GM12891 (cell line): ENCODE data around the gene IRAK3.

ENCODE experiments used
- DNase-seq: peaks from one replicate; pipeline ENCODE4 v3.0.0; 2011; ENCODE audit warnings: low spot score; ENCODE audit not compliant: insufficient read length
- FAIRE-seq: peaks from 2 replicates; lab custom pipeline; 2011; peaks lifted over from hg19 to GRCh38; lab: Jason Lieb, UNC
- PAX5 ChIP-seq: IDR thresholded peaks from 2 replicates; pipeline ENCODE4 v1.6.1; 2011; ENCODE audit warnings: low read length, moderate library complexity, mild to moderate bottlenecking; ENCODE audit not compliant: insufficient read depth, severe bottlenecking
- POLR2A ChIP-seq: IDR thresholded peaks from 2 replicates; pipeline ENCODE4 v1.6.1; 2011; ENCODE audit warnings: low read depth, low read length, control low read depth
- POLR2AphosphoS5 ChIP-seq: IDR thresholded peaks from 2 replicates; pipeline ENCODE4 v1.6.1; 2011; ENCODE audit warnings: low read depth, low read length, control low read depth
- POU2F2 ChIP-seq: IDR thresholded peaks from 2 replicates; pipeline ENCODE4 v1.6.1; 2011; ENCODE audit warnings: low read depth, mild to moderate bottlenecking, control low read depth, low read length, moderate library complexity
- SPI1 ChIP-seq: IDR thresholded peaks from 2 replicates; pipeline ENCODE4 v1.6.1; 2011; ENCODE audit warnings: low read depth, low read length, control low read depth
- TAF1 ChIP-seq: IDR thresholded peaks from 2 replicates; pipeline ENCODE4 v1.6.1; 2011; ENCODE audit warnings: low read depth, low read length, control low read depth

IRAK3 gene

GRCh38 chr12:66189889-66190288, 875 bp downstream of the IRAK3 start:
- DNase-seq = no peak
- TF ChIP-seq TAF1 = no peak
- TF ChIP-seq POU2F2 = no peak
- no peak for TF ChIP-seq SPI1
- no peak for TF ChIP-seq PAX5
- TF ChIP-seq POLR2A = no peak
- TF ChIP-seq POLR2AphosphoS5 = no peak
- FAIRE-seq = no peak

GRCh38 chr12:66190519-66191370, 1.7 kb downstream of the IRAK3 start:
- no peak for DNase-seq
- TF ChIP-seq SPI1 = peak; percentile 86
- TF ChIP-seq POU2F2 = no peak
- FAIRE-seq = peak; percentile 20

GRCh38 chr12:66191547-66192126, 2.6 kb downstream of the IRAK3 start:
- DNase-seq = no peak
- TF ChIP-seq SPI1 = no peak
- no peak for TF ChIP-seq PAX5
- TF ChIP-seq TAF1 = no peak
- no peak for TF ChIP-seq POU2F2
- TF ChIP-seq POLR2A = no peak
- TF ChIP-seq POLR2AphosphoS5 = no peak
- peak; percentile 13 for FAIRE-seq

GRCh38 chr12:66194122-66194521, 5.1 kb downstream of the IRAK3 start:
- DNase-seq (no peak), FAIRE-seq (no peak)
- TF ChIP-seq SPI1 (peak; percentile 78), POLR2A (no peak)

- TF ChIP-seq TAF1 (no peak), POLR2AphosphoS5 (no peak), POLR2A (no peak), SPI1 (no peak), PAX5 (no peak), POU2F2 (no peak)
- DNase-seq (no peak), FAIRE-seq (peak; percentile 41)
These were observed 6.2 kb downstream of the IRAK3 start for GRCh38 chr12:66195242-66195641.

- DNase-seq (no peak), FAIRE-seq (peak; percentile 5)
- TF ChIP-seq POLR2A = peak; percentile 25; the same call in 1 of the 2 replicates
- TF ChIP-seq SPI1 = no peak
- TF ChIP-seq POU2F2 = peak; percentile 92
These were observed 7.8 kb downstream of the IRAK3 start for GRCh38 chr12:66196806-66197205.

- no peak for TF ChIP-seq POU2F2
- TF ChIP-seq POLR2A = no peak
- TF ChIP-seq POLR2AphosphoS5 = no peak
- TF ChIP-seq SPI1 = no peak
- no peak for TF ChIP-seq TAF1
- TF ChIP-seq PAX5 = no peak
- FAIRE-seq (no peak), DNase-seq (no peak)
These were observed 8.5 kb downstream of the IRAK3 start for GRCh38 chr12:66197495-66197921.

GRCh38 chr12:66199141-66199540, 10.1 kb downstream of the IRAK3 start:
- FAIRE-seq = no peak

GRCh38 chr12:66199831-66200509, 11.0 kb downstream of the IRAK3 start:
- no peak for FAIRE-seq
- DNase-seq = no peak
- TF ChIP-seq POLR2A = no peak
- TF ChIP-seq PAX5 = no peak
- no peak for TF ChIP-seq POU2F2
- no peak for TF ChIP-seq POLR2AphosphoS5
- no peak for TF ChIP-seq SPI1
- TF ChIP-seq TAF1 = no peak

More at GRCh38 chr12:66199141-66199540, 10.1 kb downstream of the IRAK3 start:
- DNase-seq = no peak
- TF ChIP-seq PAX5 = no peak
- TF ChIP-seq POU2F2 = no peak
